22Rv1 (cell line): ENCODE results near the gene RLN3.
"Not testable (repeated sequence)": the region's sequence is repeated elsewhere in the genome, so short reads cannot be mapped to it uniquely, and the experiment has no call there.

ENCODE experiments used
- H3K27ac ChIP-seq: fragments of 450-650 bp; 2 replicates; pipeline ENCODE4 v1.5.1; 2017
- ZFX ChIP-seq: fragments of 450-650 bp; IDR thresholded peaks from 2 replicates; pipeline ENCODE4 v1.6.1; 2017; ENCODE audit warnings: antibody characterized with exemption, borderline replicate concordance
- TF ChIP-seq, protein P1 (sequence below): fragments of 450-650 bp; IDR thresholded peaks from 2 replicates; pipeline ENCODE4 v1.5.1; 2017; ENCODE audit warnings: mild to moderate bottlenecking

Gene RLN3

DNA sequence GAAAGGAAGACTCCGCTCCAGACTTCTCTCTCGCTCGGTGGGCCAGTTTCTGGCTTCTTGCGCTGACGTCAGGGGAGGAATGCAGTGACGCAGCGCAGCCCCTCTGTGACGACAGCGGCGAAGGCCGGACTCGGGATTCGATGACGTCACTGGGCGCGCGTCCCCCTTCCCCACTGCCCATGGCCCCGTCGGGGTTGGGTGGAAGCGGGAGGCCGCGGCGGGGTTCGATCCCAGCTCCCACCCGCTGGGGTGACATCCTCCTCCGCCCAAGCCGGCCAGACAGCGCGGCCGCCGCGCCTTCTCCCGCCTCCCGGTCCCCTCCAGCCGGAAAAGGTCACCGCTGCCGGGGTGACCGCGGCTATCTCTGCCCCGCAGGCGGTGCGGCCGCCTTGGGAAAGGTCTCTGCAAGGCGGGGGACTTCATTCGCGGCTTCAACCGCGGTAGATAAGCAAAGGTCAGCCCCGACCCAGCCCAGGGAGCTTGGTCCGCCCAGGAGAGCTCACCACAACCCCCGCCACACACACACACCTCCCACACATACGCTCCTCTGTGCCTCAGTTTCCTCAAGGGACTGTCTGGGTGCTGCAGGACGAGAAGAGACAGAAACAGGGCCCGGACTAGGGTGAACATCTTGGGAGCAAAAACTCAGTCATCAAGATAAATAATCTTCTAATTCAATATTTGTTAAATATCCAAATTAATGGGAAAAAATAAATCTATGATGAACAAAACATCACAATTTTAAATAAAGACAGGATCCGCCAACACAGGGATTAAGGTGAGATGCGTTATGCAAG, 21.0 kb upstream of the RLN3 start:
- TF ChIP-seq, protein P1, sequence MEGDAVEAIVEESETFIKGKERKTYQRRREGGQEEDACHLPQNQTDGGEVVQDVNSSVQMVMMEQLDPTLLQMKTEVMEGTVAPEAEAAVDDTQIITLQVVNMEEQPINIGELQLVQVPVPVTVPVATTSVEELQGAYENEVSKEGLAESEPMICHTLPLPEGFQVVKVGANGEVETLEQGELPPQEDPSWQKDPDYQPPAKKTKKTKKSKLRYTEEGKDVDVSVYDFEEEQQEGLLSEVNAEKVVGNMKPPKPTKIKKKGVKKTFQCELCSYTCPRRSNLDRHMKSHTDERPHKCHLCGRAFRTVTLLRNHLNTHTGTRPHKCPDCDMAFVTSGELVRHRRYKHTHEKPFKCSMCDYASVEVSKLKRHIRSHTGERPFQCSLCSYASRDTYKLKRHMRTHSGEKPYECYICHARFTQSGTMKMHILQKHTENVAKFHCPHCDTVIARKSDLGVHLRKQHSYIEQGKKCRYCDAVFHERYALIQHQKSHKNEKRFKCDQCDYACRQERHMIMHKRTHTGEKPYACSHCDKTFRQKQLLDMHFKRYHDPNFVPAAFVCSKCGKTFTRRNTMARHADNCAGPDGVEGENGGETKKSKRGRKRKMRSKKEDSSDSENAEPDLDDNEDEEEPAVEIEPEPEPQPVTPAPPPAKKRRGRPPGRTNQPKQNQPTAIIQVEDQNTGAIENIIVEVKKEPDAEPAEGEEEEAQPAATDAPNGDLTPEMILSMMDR = no peak
- no peak for TF ChIP-seq ZFX
- peak overlapping the region; percentile 91 for H3K27ac ChIP-seq

DNA sequence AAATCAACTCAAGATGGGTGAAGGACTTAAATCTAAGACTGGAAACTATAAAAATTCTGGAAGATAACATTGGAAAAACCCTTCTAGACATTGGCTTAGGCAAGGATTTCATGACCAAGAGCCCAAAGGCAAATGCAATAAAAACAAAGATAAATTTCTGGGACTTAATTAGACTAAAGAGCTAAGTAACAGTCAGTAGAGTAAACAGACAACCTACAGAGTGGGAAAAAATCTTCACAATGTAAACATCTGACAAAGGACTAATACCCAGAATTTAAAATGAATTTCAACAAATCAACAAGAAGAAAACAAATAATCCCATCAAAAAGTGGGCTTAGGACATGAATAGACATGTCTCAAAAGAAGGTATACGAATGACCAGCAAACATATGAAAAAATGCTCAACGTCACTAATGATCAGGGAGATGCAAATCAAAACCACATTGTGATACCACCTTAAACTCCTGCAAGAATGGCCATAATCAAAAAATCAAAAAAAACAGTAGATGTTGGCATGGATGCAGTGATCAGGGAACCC, 15.5 kb upstream of the RLN3 start:
- no peak overlapping the region for H3K27ac ChIP-seq
- no peak for TF ChIP-seq ZFX
- TF ChIP-seq, protein P1 = no peak

DNA sequence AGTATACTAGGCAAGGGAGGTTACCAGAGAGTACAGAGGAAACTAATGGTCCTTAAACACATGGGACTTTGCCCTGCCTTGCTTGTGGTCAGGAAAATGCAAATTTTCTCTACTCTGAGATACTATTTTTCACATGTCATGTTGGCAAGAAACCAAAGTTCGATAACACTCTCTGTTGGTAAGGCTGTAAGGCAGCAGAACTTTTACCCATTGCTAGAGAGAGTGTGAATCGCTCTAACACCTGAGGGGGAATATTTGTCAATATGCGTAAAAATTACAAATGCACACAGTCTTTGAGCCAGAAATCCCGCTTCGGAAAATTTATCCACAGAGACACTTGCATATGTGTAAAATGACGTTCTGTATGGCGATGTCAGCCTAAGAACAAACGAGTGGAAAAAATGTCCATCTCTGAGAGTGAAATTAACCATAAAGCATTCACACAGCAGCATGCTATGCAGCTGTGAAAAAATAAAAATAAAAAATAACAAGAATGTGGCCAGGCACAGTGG, 12.4 kb upstream of the RLN3 start:
- no peak overlapping the region for H3K27ac ChIP-seq

DNA sequence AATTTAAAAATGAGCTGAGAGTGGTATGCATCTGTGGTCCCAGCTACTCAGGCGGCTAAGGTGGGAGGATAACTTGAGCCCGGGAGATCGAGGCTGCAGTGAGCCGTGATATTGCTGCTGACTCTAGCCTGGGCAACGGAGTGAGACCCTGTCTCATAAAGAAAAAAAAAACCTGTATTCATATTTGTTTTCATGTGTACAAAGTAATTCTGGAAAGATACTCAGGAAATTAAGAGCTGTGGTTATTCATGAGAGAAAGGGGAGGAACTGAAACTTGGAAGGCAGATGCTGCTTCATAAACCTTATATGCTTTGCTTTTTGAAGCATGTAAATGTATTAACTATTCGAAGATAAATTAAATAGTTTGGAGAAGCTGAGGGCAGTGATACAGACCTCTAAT, 8.8 kb upstream of the RLN3 start:
- no peak overlapping the region for H3K27ac ChIP-seq
- TF ChIP-seq, protein P1 = no peak
- no peak for TF ChIP-seq ZFX

More for the DNA sequence above, 12.4 kb upstream of the RLN3 start:
- TF ChIP-seq, protein P1 = no peak
- TF ChIP-seq ZFX = no peak

DNA sequence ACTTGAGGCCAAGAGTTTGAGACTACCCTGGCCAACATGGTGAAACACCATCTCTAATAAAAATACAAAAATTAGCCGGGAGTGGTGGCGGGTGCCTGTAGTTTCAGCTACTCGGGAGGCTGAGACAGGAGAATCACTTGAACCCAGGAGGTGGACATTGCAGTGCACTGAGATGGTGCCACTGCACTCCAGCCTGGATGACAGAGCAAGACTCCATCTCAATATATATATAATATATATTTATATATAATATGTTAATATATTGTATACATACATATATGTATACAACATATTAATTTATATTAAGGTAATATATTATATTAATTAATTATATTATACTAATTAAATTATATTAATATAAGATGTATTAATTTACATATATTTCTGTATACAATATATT, 8.2 kb upstream of the RLN3 start:
- not testable (repeated sequence) for H3K27ac ChIP-seq

DNA sequence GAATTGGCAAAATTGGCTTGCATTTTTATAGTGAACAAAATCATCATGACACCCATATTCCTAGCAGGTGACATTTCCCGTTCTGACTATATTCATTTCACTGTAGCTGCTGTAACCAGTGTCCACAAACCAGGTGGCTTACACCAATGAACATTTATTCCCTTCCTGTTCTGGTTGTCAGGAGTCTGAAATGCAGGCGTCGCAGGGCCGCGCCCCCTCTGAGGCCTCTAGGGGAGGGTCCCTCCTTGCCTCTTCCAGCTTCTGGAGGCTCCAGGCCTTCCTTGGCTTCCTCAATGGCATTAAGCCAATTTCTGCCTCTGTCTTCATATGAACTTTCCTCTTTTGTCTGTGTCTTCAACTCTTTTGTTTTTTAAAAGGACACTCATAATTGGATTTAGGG, 6.5 kb upstream of the RLN3 start:
- no peak overlapping the region for H3K27ac ChIP-seq
- TF ChIP-seq, protein P1 = no peak
- no peak for TF ChIP-seq ZFX

DNA sequence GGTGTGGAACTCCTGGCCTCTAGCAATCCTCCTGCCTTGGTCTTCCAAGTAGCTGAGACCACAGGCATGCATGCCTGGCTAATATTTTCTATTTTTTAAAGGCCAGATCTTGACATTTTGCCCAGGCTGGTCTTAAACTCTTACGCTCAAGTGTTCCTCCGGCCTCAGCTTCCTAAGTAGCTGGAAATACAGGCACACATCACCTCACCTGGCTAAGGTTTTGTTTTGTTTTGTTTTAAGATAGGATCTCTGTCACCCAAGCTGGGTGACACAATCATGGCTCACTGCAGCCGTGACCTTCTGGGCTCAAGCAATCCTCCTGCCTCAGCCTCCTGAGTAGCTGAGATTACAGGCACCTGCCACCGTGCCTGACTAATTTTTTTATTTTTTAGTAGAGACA, 5.5 kb upstream of the RLN3 start:
- no peak for TF ChIP-seq ZFX
- TF ChIP-seq, protein P1 = no peak
- no peak overlapping the region for H3K27ac ChIP-seq
